HepG2 (cell line): ENCODE data around the gene LRGUK. TPM values are rescaled to one million over a fixed set of nuclear protein-coding genes. Genes with fewer than 3 reads are reported as not detected.

Experiments
- ATAC-seq: fragments of 200-7000 bp; cut with Tn5 transposase; 3 replicates; pipeline ENCODE4 v1.9.1; 2020; ENCODE audit warnings: mild to moderate bottlenecking, moderate library complexity
- BruUV-seq: library from RNA; stranded (reverse); fragments of 400-500 nt; replicated peaks from 2 replicates; lab custom pipeline; 2021; lab: Mats Ljungman, UMichigan
- CTCF ChIA-PET: fragments of 300-600 bp; formaldehyde crosslinking; extraction: SDS; loops from one replicate; lab custom pipeline; 2021; ENCODE audit warnings: low total read pairs, inconsistent platforms, low intra/inter-chr PET ratio; lab: Yijun Ruan, JAX
- POLR2A ChIA-PET: fragments of 350-600 bp; sonication (Branson Sonifier 250); formaldehyde crosslinking; loops from one replicate; lab custom pipeline; 2020; ENCODE audit warnings: antibody characterized with exemption, inconsistent platforms; lab: Yijun Ruan, JAX
- DNase-seq: peaks from one replicate; pipeline ENCODE4 v3.0.0-alpha.2; 2015; ENCODE audit warnings: low spot score
- FAIRE-seq: peaks from 3 replicates; lab custom pipeline; 2011; peaks lifted over from hg19 to GRCh38; lab: Jason Lieb, UNC
- H2AFZ ChIP-seq: one replicate; pipeline ENCODE4 v1.6.1; 2011; ENCODE audit warnings: low read length, inconsistent platforms
- H3K27ac ChIP-seq: fragments of 300-600 bp; 3 replicates; pipeline ENCODE4 v1.8.0; 2011; ENCODE audit warnings: mixed run types, mild to moderate bottlenecking, mixed read lengths, low read length, inconsistent platforms; ENCODE audit not compliant: insufficient read depth; ENCODE audit errors: extremely low read length
- H3K27me3 ChIP-seq, 2 experiments: fragments of 200-600 bp in 1 of 2; 2 replicates in 1 of 2; 3 replicates in 1 of 2; pipeline versions ENCODE4 v1.6.0 to v1.8.0; 2011; ENCODE audit warnings: low read length in 2 of 2, mild to moderate bottlenecking in 2 of 2, moderate library complexity in 2 of 2, inconsistent platforms in 1 of 2; ENCODE audit not compliant: insufficient read depth in 2 of 2, control insufficient read depth in 1 of 2
- H3K36me3 ChIP-seq, 2 experiments: fragments of 200-600 bp in 1 of 2; replicated peaks in 1 of 2; 2 replicates in 1 of 2; 3 replicates in 1 of 2; pipeline versions ENCODE4 v1.5.1 to v1.8.0; 2011; ENCODE audit warnings: low read length in 2 of 2, inconsistent platforms in 1 of 2; ENCODE audit not compliant: insufficient read depth in 2 of 2, control insufficient read depth in 1 of 2
- H3K4me1 ChIP-seq: 2 replicates; pipeline ENCODE4 v1.5.1; 2012; ENCODE audit warnings: low read length, inconsistent platforms; ENCODE audit not compliant: insufficient read depth
- H3K4me2 ChIP-seq: 2 replicates; pipeline ENCODE4 v1.6.0; 2011; ENCODE audit warnings: low read depth, low read length, inconsistent platforms
- H3K4me3 ChIP-seq, 3 experiments: fragments of 200-600 bp in 1 of 3; sonication (generic), shearing (Covaris generic) in 1 of 3; replicated peaks in 1 of 3; 2 replicates each; pipeline ENCODE4 v1.5.1; 2011 to 2016; ENCODE audit warnings: low read length in 3 of 3, inconsistent platforms in 2 of 3, low read depth in 2 of 3, mild to moderate bottlenecking in 2 of 3, control low read depth in 1 of 3, mixed read lengths in 1 of 3; ENCODE audit not compliant: insufficient read depth in 1 of 3
- H3K79me2 ChIP-seq: one replicate; pipeline ENCODE4 v1.6.1; 2011; ENCODE audit warnings: low read length, inconsistent platforms; ENCODE audit not compliant: insufficient read depth
- H3K9ac ChIP-seq: 2 replicates; pipeline ENCODE4 v1.6.0; 2011; ENCODE audit warnings: mild to moderate bottlenecking, low read depth, low read length, inconsistent platforms; ENCODE audit not compliant: insufficient read depth
- H3K9me3 ChIP-seq: 2 replicates; pipeline ENCODE4 v1.5.1; 2012; ENCODE audit warnings: mild to moderate bottlenecking, low read length
- H4K20me1 ChIP-seq: 2 replicates; pipeline ENCODE4 v1.6.0; 2011; ENCODE audit warnings: inconsistent platforms, mild to moderate bottlenecking, low read length, moderate library complexity; ENCODE audit not compliant: insufficient read depth
- HOXA9 ChIP-seq: sonication (generic); formaldehyde crosslinking; IDR thresholded peaks from 2 replicates; pipeline ENCODE4 v1.8.1; 2022; ENCODE audit warnings: missing genetic modification reagents, mild to moderate bottlenecking, moderate library complexity, borderline replicate concordance
- KDM1A ChIP-seq: IDR thresholded peaks from 2 replicates; pipeline ENCODE4 v1.6.1; 2016; ENCODE audit warnings: missing compliant biosample characterization
- MZF1 ChIP-seq: sonication (generic); formaldehyde crosslinking; IDR thresholded peaks from 2 replicates; pipeline ENCODE4 v1.8.1; 2023; ENCODE audit warnings: mild to moderate bottlenecking, missing genetic modification reagents, borderline replicate concordance
- REL ChIP-seq: sonication (generic); formaldehyde crosslinking; conservative IDR thresholded peaks from 2 replicates; pipeline ENCODE4 v1.8.0; 2022; ENCODE audit warnings: mild to moderate bottlenecking, missing genetic modification reagents, moderate library complexity
- TMF1 ChIP-seq: sonication (generic); formaldehyde crosslinking; IDR thresholded peaks from 2 replicates; pipeline ENCODE4 v1.8.1; 2022; ENCODE audit warnings: low read depth, missing genetic modification reagents
- ZNF12 ChIP-seq: sonication (generic); formaldehyde crosslinking; IDR thresholded peaks from 2 replicates; pipeline ENCODE4 v1.5.0; 2020; ENCODE audit warnings: missing genetic modification reagents
- ZNF432 ChIP-seq: sonication (generic); formaldehyde crosslinking; IDR thresholded peaks from 2 replicates; pipeline ENCODE4 v1.5.0; 2020; ENCODE audit warnings: missing genetic modification reagents, mild to moderate bottlenecking, borderline replicate concordance
- ZNF747 ChIP-seq: sonication (generic); formaldehyde crosslinking; IDR thresholded peaks from 2 replicates; pipeline ENCODE4 v1.8.1; 2023; ENCODE audit warnings: missing genetic modification reagents, mild to moderate bottlenecking, borderline replicate concordance
- ZNF772 ChIP-seq: sonication (generic); formaldehyde crosslinking; IDR thresholded peaks from 2 replicates; pipeline ENCODE4 v1.5.0; 2020; ENCODE audit warnings: mild to moderate bottlenecking, missing genetic modification reagents
- ZSCAN31 ChIP-seq: sonication (generic); formaldehyde crosslinking; IDR thresholded peaks from 2 replicates; pipeline ENCODE4 v1.5.0; 2020; ENCODE audit warnings: low read depth, mild to moderate bottlenecking, missing genetic modification reagents
- WGBS: methylation state at CpG from one replicate; pipeline ENCODE4 v1.1.6; 2017; ENCODE audit warnings: low lambda C conversion rate; 5-methylcytosine and 5-hydroxymethylcytosine counted together
- in situ Hi-C: cut with HindIII; loops from 2 replicates; pipeline ENCODE4 v1.10.0; 2017; ENCODE audit warnings: low pct_unique_long_range_greater_than_20kb; ENCODE audit not compliant: extremely low pct_ligation_motif_present
- intact Hi-C: fragments of 100-400 bp; cut with micrococcal nuclease; formaldehyde crosslinking; loops from one replicate; pipeline ENCODE4 v1.10.0; 2022; ENCODE audit not compliant: unreplicated experiment
- polyA plus RNA-seq, 8 experiments: library from polyadenylated mRNA; depleted of rRNA in 3 of 8; stranded (reverse) in 7 of 8; unstranded in 1 of 8; fragments of >200 nt; fragmentation: Illumina TruSeq in 4 of 8; extraction: Trizol in 4 of 8; gene quantifications; 2 replicates each; pipeline versions ENCODE4 v1.2.1 to v1.2.3, GENCODE V29; 2011 to 2016; ENCODE audit warnings: low read depth in 4 of 8, missing spikeins in 1 of 8, mixed read lengths in 1 of 8; ENCODE audit not compliant: insufficient read depth in 1 of 8
- total RNA-seq, 5 experiments: library from RNA; depleted of rRNA; stranded (reverse); fragments of >200 nt; fragmentation: Illumina TruSeq; extraction: Trizol; gene quantifications; 2 replicates each; pipeline ENCODE4 v1.2.3, GENCODE V29; 2016; ENCODE audit warnings: low read depth in 1 of 5
- TF ChIP-seq, protein P1 (sequence below), 2 experiments: fragments of 450-650 bp in 1 of 2; sonication (generic) in 1 of 2; formaldehyde crosslinking in 1 of 2; IDR thresholded peaks; 2 replicates each; pipeline versions ENCODE4 v1.6.1 to v1.8.0; 2016 to 2022; ENCODE audit warnings: antibody characterized with exemption in 1 of 2, mild to moderate bottlenecking in 1 of 2, missing genetic modification reagents in 1 of 2
- TF ChIP-seq, protein P2 (sequence below): sonication (generic); formaldehyde crosslinking; IDR thresholded peaks from 2 replicates; pipeline ENCODE4 v1.4.0; 2020; ENCODE audit warnings: missing genetic modification reagents

LRGUK gene
- total and polyA plus RNA-seq, 2 of the 13 experiments (the other 11 are each of a cell fraction or from before 2014, with no cell fraction given): 0.18 to 0.20 TPM

GRCh38 chr7:134122980-134123379 is 4.2 kb upstream of the LRGUK start (continued):
- TF ChIP-seq, protein P1, sequence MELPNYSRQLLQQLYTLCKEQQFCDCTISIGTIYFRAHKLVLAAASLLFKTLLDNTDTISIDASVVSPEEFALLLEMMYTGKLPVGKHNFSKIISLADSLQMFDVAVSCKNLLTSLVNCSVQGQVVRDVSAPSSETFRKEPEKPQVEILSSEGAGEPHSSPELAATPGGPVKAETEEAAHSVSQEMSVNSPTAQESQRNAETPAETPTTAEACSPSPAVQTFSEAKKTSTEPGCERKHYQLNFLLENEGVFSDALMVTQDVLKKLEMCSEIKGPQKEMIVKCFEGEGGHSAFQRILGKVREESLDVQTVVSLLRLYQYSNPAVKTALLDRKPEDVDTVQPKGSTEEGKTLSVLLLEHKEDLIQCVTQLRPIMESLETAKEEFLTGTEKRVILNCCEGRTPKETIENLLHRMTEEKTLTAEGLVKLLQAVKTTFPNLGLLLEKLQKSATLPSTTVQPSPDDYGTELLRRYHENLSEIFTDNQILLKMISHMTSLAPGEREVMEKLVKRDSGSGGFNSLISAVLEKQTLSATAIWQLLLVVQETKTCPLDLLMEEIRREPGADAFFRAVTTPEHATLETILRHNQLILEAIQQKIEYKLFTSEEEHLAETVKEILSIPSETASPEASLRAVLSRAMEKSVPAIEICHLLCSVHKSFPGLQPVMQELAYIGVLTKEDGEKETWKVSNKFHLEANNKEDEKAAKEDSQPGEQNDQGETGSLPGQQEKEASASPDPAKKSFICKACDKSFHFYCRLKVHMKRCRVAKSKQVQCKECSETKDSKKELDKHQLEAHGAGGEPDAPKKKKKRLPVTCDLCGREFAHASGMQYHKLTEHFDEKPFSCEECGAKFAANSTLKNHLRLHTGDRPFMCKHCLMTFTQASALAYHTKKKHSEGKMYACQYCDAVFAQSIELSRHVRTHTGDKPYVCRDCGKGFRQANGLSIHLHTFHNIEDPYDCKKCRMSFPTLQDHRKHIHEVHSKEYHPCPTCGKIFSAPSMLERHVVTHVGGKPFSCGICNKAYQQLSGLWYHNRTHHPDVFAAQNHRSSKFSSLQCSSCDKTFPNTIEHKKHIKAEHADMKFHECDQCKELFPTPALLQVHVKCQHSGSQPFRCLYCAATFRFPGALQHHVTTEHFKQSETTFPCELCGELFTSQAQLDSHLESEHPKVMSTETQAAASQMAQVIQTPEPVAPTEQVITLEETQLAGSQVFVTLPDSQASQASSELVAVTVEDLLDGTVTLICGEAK (IDR thresholded peaks at IDR 0.05): no peak
- TF ChIP-seq, protein P1 (CRISPR knock-in tag; IDR thresholded peaks at IDR 0.05): no peak
- no peak for TF ChIP-seq ZNF12 (CRISPR knock-in tag)

DNA sequence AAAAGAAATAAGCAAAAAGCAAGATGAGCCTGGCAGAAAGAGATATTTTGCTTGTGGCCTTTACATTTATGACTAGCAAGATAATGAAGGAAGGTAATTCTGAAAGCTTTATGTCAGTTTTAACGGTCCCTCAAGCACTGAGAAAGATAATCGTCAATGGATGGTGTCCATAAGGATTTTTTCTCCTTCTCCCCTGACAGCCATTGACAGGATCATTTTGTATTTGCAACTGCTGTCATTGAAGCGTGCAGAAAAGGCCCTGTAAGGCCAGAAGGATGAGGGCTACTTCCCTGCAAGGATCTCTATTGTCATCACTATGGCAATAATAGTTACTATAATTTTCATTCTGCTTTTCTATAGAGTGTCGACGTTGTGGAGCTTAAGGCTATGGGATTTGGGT is 994 bp upstream of the LRGUK start:
- no peak overlapping the region for H3K4me2 ChIP-seq
- CTCF ChIA-PET: no interaction called here

More for the DNA sequence above, 994 bp upstream of the LRGUK start:
- 0 out of 5 replicates have a peak, but pooled peaks cover 0 to 3% of the 10 kb centered on the region in 2 experiments for H3K27me3 ChIP-seq
- intact Hi-C loops (loop anchor here (10.0 kb wide), 1 partner anchor 91 kb away; no protein-coding TSS in a partner anchor), in situ Hi-C loops (no loop called here)
- no TSS peak for BruUV-seq
- H3K27ac ChIP-seq: no peak overlapping the region
- no peak for DNase-seq
- no peaks in the 10 kb centered on the region for H3K36me3 ChIP-seq
- H3K4me1 ChIP-seq: peaks cover 12% of the 10 kb centered on the region; the same call in 1 of the 2 replicates
- POLR2A ChIA-PET: no interaction called here
- FAIRE-seq: no peak
- no peak for ATAC-seq
- TF ChIP-seq ZNF747 (no peak), TMF1 (CRISPR knock-in tag) (no peak), KDM1A (no peak), ZSCAN31 (CRISPR knock-in tag) (no peak), REL (CRISPR knock-in tag) (no peak), MZF1 (CRISPR knock-in tag) (no peak), HOXA9 (CRISPR knock-in tag) (no peak), ZNF772 (no peak), ZNF432 (no peak)
- TF ChIP-seq, protein P2, sequence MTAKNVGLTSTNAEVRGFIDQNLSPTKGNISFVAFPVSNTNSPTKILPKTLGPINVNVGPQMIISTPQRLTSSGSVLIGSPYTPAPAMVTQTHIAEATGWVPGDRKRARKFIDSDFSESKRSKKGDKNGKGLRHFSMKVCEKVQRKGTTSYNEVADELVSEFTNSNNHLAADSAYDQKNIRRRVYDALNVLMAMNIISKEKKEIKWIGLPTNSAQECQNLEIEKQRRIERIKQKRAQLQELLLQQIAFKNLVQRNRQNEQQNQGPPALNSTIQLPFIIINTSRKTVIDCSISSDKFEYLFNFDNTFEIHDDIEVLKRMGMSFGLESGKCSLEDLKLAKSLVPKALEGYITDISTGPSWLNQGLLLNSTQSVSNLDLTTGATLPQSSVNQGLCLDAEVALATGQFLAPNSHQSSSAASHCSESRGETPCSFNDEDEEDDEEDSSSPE (CRISPR knock-in tag): no peak
- 40% methylated on average over 5 of the region's 5 CpGs for WGBS
- no peaks in the 10 kb centered on the region for H3K79me2 ChIP-seq
- no peaks in the 10 kb centered on the region for H3K9me3 ChIP-seq
- H3K9ac ChIP-seq: no peak overlapping the region
- no peak overlapping the region for H3K4me3 ChIP-seq
- no peak overlapping the region for H2AFZ ChIP-seq
- no peaks in the 10 kb centered on the region for H4K20me1 ChIP-seq
